Uterus (tissue), 4 donors: ENCODE results near the gene PRTN3. TPM values are rescaled to one million over a fixed set of nuclear protein-coding genes. Genes with fewer than 3 reads are reported as not detected.

ENCODE experiments used
- DNase-seq, 2 donors: peaks; one replicate each; pipeline ENCODE4 v3.0.0-alpha.2; 2019 to 2020
- H3K27ac ChIP-seq, 2 donors: fragments of 200-600 bp; sonication (generic); 1 replicate in 1 of 2; 2 replicates in 1 of 2; pipeline ENCODE4 v1.5.1; 2016 to 2018
- H3K27me3 ChIP-seq, 2 donors: fragments of 200-600 bp; sonication (generic); one replicate each; pipeline ENCODE4 v1.5.1; 2018 to 2019; ENCODE audit warnings: control low read depth in 1 of 2
- H3K36me3 ChIP-seq, 2 donors: fragments of 200-600 bp; sonication (generic); one replicate each; pipeline ENCODE4 v1.5.1; 2019; ENCODE audit warnings: control low read depth in 1 of 2
- H3K4me1 ChIP-seq, 2 donors: fragments of 200-600 bp; sonication (generic); one replicate each; pipeline ENCODE4 v1.5.1; 2018 to 2019; ENCODE audit warnings: control low read depth in 1 of 2
- H3K4me3 ChIP-seq, 2 donors: fragments of 200-600 bp; sonication (generic); 1 replicate in 1 of 2; 2 replicates in 1 of 2; pipeline ENCODE4 v1.5.1; 2018 to 2019; ENCODE audit warnings: mild to moderate bottlenecking in 1 of 2
- H3K9me3 ChIP-seq, 2 donors: fragments of 200-600 bp; sonication (generic); one replicate each; pipeline ENCODE4 v1.5.1; 2019; ENCODE audit warnings: control low read depth in 1 of 2
- POLR2A ChIP-seq, 2 donors: fragments of 450-650 bp; IDR thresholded peaks; one replicate each; pipeline ENCODE4 v1.6.1; 2016; ENCODE audit warnings: antibody characterized with exemption in 2 of 2, mild to moderate bottlenecking in 1 of 2, moderate library complexity in 1 of 2
- intact Hi-C: fragments of 100-400 bp; cut with DNase I; formaldehyde crosslinking; loops from one replicate; pipeline ENCODE4 v1.15.1; 2023; ENCODE audit warnings: low total_unique reads
- total RNA-seq, 4 donors: library from RNA; depleted of rRNA in 3 of 4; stranded (reverse); fragments of >200 nt in 3 of 4; gene quantifications; one replicate each; pipeline versions ENCODE4 v1.1.0 to v1.2.4, GENCODE V29; 2014 to 2023
- TF ChIP-seq, protein P1 (sequence below), 4 experiments: fragments of 200-600 bp in 2 of 4; fragments of 450-650 bp in 2 of 4; sonication (generic) in 2 of 4; IDR thresholded peaks; one replicate each; pipeline ENCODE4 v1.5.1; 2016 to 2019; ENCODE audit warnings: antibody characterized with exemption in 4 of 4, mild to moderate bottlenecking in 2 of 4, moderate library complexity in 1 of 4
- donor health status: DM: yes; HTN: yes; CAD: no.

Gene PRTN3
- total RNA-seq, 4 donors from 2014 or later: 2.9 TPM; not detected in 3

DNA sequence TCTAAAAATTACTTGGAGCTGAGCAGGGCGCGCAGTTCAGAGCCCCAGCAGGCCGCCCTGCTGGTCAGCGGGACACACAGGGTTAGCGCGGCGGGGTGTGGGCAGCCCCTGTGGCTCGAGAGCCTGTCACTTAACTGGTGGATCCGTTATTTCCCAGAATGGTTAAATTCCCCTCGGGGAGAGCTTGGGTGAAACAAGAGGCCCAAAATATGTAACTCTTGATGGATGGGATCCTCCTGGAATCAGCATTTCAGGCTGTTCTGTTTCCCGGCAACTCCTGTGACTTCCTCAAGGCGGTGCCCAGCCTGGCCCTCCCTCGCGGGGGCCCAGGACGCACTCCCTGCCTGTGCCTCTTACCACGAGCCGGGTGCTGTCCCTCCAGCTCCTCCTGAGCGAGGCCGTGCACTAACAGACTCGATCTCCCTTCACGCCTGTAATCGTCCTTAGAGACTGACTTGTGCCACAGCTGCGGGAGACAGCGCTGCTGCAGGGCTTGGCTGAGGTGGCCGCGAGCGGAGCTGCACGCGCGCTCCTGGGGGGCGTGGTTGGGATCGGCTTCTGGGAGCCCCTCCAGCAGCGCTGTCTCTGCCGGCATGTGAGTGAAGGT, 33.9 kb upstream of the PRTN3 start:
- DNase-seq: no peak
- no peak overlapping the region for H3K27ac ChIP-seq
- H3K4me3 ChIP-seq: no peak overlapping the region
- intact Hi-C loops: no loop called here
- no peaks in the 10 kb centered on the region for H3K27me3 ChIP-seq
- no peaks in the 10 kb centered on the region for H3K36me3 ChIP-seq
- TF ChIP-seq POLR2A (IDR thresholded peaks at IDR 0.05): no peak
- TF ChIP-seq, protein P1, sequence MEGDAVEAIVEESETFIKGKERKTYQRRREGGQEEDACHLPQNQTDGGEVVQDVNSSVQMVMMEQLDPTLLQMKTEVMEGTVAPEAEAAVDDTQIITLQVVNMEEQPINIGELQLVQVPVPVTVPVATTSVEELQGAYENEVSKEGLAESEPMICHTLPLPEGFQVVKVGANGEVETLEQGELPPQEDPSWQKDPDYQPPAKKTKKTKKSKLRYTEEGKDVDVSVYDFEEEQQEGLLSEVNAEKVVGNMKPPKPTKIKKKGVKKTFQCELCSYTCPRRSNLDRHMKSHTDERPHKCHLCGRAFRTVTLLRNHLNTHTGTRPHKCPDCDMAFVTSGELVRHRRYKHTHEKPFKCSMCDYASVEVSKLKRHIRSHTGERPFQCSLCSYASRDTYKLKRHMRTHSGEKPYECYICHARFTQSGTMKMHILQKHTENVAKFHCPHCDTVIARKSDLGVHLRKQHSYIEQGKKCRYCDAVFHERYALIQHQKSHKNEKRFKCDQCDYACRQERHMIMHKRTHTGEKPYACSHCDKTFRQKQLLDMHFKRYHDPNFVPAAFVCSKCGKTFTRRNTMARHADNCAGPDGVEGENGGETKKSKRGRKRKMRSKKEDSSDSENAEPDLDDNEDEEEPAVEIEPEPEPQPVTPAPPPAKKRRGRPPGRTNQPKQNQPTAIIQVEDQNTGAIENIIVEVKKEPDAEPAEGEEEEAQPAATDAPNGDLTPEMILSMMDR (IDR thresholded peaks at IDR 0.05): no peak
- peaks cover 7 to 12% of the 10 kb centered on the region in 2 donors for H3K4me1 ChIP-seq
- H3K9me3 ChIP-seq: no peaks in the 10 kb centered on the region

DNA sequence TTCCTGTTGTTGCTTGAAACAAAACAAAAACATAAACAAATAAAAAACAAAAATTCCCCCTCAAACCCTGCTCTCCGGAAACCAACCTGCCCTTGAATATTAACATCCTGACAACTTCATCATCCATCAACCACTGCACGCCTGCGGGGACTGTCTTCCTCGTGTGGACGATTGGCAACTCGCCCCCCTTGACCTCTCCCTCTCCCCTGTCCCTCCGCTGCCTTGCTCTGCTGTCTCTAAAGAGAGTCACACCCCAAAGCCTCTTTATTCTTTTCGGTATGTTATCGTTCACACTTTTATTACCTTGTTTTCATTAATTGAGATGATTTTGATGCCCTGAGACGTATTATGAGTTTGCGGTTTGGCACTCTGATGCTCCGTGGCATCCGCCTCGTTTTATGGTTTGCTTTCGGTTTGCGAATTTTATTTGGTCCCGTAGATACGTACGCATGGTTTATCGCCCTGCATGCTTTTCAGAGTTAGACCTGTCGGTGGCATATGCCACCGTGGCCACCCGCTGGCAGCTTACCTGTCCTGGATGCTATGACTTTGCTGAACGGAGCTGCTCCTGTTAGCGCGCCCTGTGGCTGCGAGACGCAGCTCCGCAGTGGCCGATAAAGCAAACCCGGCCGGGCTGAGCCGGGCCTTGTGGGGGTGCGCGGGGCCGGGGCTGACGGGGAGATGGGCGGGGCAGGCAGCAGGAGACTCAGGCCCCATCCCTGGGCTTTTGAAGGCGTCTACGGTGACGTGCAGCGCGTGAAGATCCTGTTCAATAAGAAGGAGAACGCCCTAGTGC, 33.0 kb upstream of the PRTN3 start:
- TF ChIP-seq, protein P1 (IDR thresholded peaks at IDR 0.05): no peak
- no peak for TF ChIP-seq POLR2A (IDR thresholded peaks at IDR 0.05)
- intact Hi-C loops: no loop called here
- H3K9me3 ChIP-seq: no peaks in the 10 kb centered on the region
- no peaks in the 10 kb centered on the region for H3K27me3 ChIP-seq
- H3K4me3 ChIP-seq: no peak overlapping the region
- H3K27ac ChIP-seq: no peak overlapping the region
- DNase-seq: no peak
- H3K36me3 ChIP-seq: no peaks in the 10 kb centered on the region
- peaks cover 1 to 4% of the 10 kb centered on the region in 2 donors for H3K4me1 ChIP-seq

DNA sequence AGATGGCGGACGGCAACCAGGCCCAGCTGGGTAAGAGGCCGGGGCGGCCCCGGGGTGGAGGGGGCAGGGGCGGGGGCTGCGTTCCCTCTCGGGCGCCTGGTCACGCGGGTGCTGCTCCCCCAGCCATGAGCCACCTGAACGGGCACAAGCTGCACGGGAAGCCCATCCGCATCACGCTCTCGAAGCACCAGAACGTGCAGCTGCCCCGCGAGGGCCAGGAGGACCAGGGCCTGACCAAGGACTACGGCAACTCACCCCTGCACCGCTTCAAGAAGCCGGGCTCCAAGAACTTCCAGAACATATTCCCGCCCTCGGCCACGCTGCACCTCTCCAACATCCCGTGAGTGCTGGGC, 32.4 kb upstream of the PRTN3 start:
- no peaks in the 10 kb centered on the region for H3K36me3 ChIP-seq
- no peak overlapping the region for H3K4me3 ChIP-seq
- no peaks in the 10 kb centered on the region for H3K27me3 ChIP-seq
- no peaks in the 10 kb centered on the region for H3K4me1 ChIP-seq
- TF ChIP-seq, protein P1 (IDR thresholded peaks at IDR 0.05): no peak
- TF ChIP-seq POLR2A (IDR thresholded peaks at IDR 0.05): no peak
- intact Hi-C loops: no loop called here
- no peak for DNase-seq
- H3K27ac ChIP-seq: no peak overlapping the region
- H3K9me3 ChIP-seq: no peaks in the 10 kb centered on the region

DNA sequence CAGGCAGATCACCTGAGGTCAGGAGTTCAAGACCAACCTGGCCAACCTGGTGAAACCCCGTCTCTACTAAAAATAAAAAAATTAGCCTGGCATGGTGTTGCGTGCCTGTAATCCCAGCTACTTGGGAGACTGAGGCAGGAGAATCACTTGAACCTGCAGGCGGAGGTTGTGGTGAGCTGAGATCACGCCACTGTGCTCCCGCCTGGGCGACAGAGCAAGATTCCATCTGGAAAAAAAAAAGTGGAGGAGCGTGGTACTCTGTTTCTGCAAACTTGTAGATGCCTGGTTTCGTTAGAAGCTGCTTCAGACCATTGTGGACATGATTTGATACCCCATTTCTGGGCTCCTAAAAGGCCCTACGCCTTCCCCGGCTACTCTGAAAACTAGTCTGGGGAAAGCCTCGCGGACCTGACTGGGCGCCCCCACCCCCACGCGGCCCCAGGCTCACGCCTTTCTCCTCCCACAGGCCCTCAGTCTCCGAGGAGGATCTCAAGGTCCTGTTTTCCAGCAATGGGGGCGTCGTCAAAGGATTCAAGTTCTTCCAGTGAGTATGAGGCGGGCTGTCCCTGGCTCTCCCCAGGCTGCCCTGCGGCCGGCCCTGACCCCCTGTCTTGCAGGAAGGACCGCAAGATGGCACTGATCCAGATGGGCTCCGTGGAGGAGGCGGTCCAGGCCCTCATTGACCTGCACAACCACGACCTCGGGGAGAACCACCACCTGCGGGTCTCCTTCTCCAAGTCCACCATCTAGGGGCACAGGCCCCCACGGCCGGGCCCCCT, 30.5 kb upstream of the PRTN3 start:
- no peaks in the 10 kb centered on the region for H3K4me1 ChIP-seq
- no peak for DNase-seq
- no peak overlapping the region for H3K27ac ChIP-seq
- H3K36me3 ChIP-seq: no peaks in the 10 kb centered on the region
- H3K27me3 ChIP-seq: no peaks in the 10 kb centered on the region
- no peak overlapping the region for H3K4me3 ChIP-seq
- intact Hi-C loops: no loop called here
- no peaks in the 10 kb centered on the region for H3K9me3 ChIP-seq
- TF ChIP-seq POLR2A (IDR thresholded peaks at IDR 0.05): no peak
- TF ChIP-seq, protein P1 (IDR thresholded peaks at IDR 0.05): no peak
